NCI-H526 (cell line): ENCODE results near the gene ITGA1.
A peak's percentile ranks its signal among the peaks of the same experiment; 100 is the strongest.

Experiments
- DNase-seq, 2 experiments: peaks; one replicate each; lab custom pipeline; 2025; lab: John Stamatoyannopoulos, UW

Gene ITGA1

GRCh38 chr5:52772668-52773067, 15.0 kb upstream of the ITGA1 start:
- no peak for DNase-seq

GRCh38 chr5:52773342-52773741, 14.4 kb upstream of the ITGA1 start:
- DNase-seq: no peak

GRCh38 chr5:52774005-52774410, 13.7 kb upstream of the ITGA1 start:
- no peak for DNase-seq

- DNase-seq: no peak
Observed at GRCh38 chr5:52776116-52776515, 11.6 kb upstream of the ITGA1 start.

GRCh38 chr5:52777186-52777585, 10.5 kb upstream of the ITGA1 start:
- DNase-seq: no peak

- no peak for DNase-seq
Observed at GRCh38 chr5:52778781-52779180, 8.9 kb upstream of the ITGA1 start.

GRCh38 chr5:52779213-52779612, 8.5 kb upstream of the ITGA1 start:
- no peak for DNase-seq

- no peak for DNase-seq
Observed at GRCh38 chr5:52783226-52783959, 4.3 kb upstream of the ITGA1 start.

GRCh38 chr5:52784737-52785136, 3.0 kb upstream of the ITGA1 start:
- DNase-seq: no peak

GRCh38 chr5:52786391-52786790, 1.3 kb upstream of the ITGA1 start:
- DNase-seq: no peak

GRCh38 chr5:52786949-52787599, 642 bp upstream of the ITGA1 start:
- DNase-seq: peak in 1 of 2 experiments; percentile 17

GRCh38 chr5:52788505-52788821, 747 bp downstream of the ITGA1 start:
- no peak for DNase-seq

- no peak for DNase-seq
Observed at GRCh38 chr5:52789378-52789777, 1.7 kb downstream of the ITGA1 start.

GRCh38 chr5:52789851-52790250, 2.1 kb downstream of the ITGA1 start:
- no peak for DNase-seq

- DNase-seq: no peak
Observed at GRCh38 chr5:52791366-52791765, 3.6 kb downstream of the ITGA1 start.

- DNase-seq: no peak
Observed at GRCh38 chr5:52794519-52794918, 6.8 kb downstream of the ITGA1 start.

- no peak for DNase-seq
Observed at GRCh38 chr5:52796031-52796430, 8.3 kb downstream of the ITGA1 start.

- no peak for DNase-seq
Observed at GRCh38 chr5:52796516-52797103, 8.9 kb downstream of the ITGA1 start.

- no peak for DNase-seq
Observed at GRCh38 chr5:52798938-52799337, 11.2 kb downstream of the ITGA1 start.

GRCh38 chr5:52799358-52799982, 11.8 kb downstream of the ITGA1 start:
- DNase-seq: peak in 1 of 2 experiments; percentile 15

GRCh38 chr5:52799983-52800393, 12.3 kb downstream of the ITGA1 start:
- DNase-seq: peak; percentile 64 to 90

GRCh38 chr5:52800394-52801213, 12.9 kb downstream of the ITGA1 start:
- peak in 1 of 2 experiments; percentile 61 for DNase-seq
